Calu3 (cell line): ENCODE measurements around the gene PLK3. TPM values are rescaled to one million over a fixed set of nuclear protein-coding genes. Genes with fewer than 3 reads are reported as not detected.
"Not testable (repeated sequence)": the region's sequence is repeated elsewhere in the genome, so short reads cannot be mapped to it uniquely, and the experiment has no call there.

Experiments used
- BruUV-seq: library from RNA; stranded (reverse); fragments of 400-500 nt; replicated peaks from 2 replicates; lab custom pipeline; 2021; lab: Mats Ljungman, UMichigan
- CTCF ChIA-PET: fragments of 300-600 bp; sonication (Branson Sonifier 250); formaldehyde crosslinking; loops from one replicate; lab custom pipeline; 2022; ENCODE audit warnings: antibody characterized with exemption; lab: Charles Lee
- DNase-seq: peaks from one replicate; pipeline ENCODE4 v3.0.0; 2022
- H3K27ac Mint-ChIP-seq: one replicate; pipeline ENCODE4 v1.8.0; 2022; ENCODE audit warnings: mixed read lengths; ENCODE audit not compliant: unreplicated experiment
- H3K27me3 Mint-ChIP-seq: one replicate; pipeline ENCODE4 v1.8.0; 2022; ENCODE audit warnings: mixed read lengths; ENCODE audit not compliant: unreplicated experiment
- H3K36me3 Mint-ChIP-seq: one replicate; pipeline ENCODE4 v1.8.0; 2022; ENCODE audit warnings: mild to moderate bottlenecking, moderate library complexity, mixed read lengths; ENCODE audit not compliant: insufficient read depth, unreplicated experiment
- H3K4me1 Mint-ChIP-seq: one replicate; pipeline ENCODE4 v1.8.0; 2022; ENCODE audit warnings: mild to moderate bottlenecking, low read depth, mixed read lengths; ENCODE audit not compliant: unreplicated experiment
- H3K4me3 Mint-ChIP-seq: one replicate; pipeline ENCODE4 v1.8.0; 2022; ENCODE audit warnings: mild to moderate bottlenecking, low read depth, moderate library complexity, mixed read lengths; ENCODE audit not compliant: unreplicated experiment
- H3K9me3 Mint-ChIP-seq: one replicate; pipeline ENCODE4 v1.8.0; 2022; ENCODE audit warnings: low read depth, mixed read lengths; ENCODE audit not compliant: unreplicated experiment
- intact Hi-C: fragments of 100-400 bp; cut with micrococcal nuclease; formaldehyde crosslinking; loops from one replicate; pipeline ENCODE4 v1.10.0; 2022; ENCODE audit not compliant: unreplicated experiment
- total RNA-seq: library from RNA; stranded (reverse); gene quantifications from 2 replicates; pipeline ENCODE4 v1.2.3, GENCODE V29; 2022
- TF ChIP-seq, protein P1 (sequence below): fragments of 200-600 bp; IDR thresholded peaks from one replicate; pipeline ENCODE4 v1.8.0; 2022; ENCODE audit warnings: antibody characterized with exemption; ENCODE audit not compliant: unreplicated experiment

Gene PLK3
- total RNA-seq, 1 experiment from 2014 or later: 15.6 TPM

DNA sequence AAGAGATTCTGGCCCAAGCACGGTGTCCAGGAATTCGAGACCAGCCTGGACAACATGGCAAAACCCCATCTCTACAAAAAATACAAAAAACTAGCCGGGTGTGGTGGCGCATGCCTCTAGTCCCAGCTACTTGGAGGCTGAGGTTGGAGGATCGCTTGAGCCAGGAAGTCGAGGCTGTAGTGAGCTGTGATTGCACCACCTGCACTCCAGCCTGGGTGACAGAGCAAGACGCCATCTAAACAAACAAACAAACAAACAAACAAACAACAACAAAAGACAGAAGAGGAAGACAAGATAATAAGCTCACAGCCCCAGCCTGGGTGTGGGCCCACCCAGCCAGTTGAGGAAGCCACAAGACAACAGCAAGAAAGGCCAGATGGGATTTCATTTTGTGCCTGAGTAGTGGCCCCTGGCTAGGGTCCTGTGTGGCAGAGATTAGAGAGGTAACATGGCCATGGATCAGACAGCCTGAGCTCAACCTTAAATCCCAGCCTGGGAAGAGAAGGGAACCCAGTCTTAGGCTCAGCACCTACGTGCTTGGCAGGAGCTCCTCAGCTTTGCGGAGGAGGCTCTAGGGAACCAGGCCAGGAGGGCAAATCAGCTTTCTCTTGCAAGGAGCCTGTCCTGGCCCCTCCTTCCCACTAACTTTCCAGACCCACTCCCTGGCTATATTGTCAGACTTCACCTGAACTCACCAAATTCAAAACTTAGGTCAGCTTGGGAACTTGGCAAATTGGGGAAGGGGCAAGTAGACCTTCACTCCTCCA lies 7.3 kb upstream of the PLK3 start:
- H3K27ac Mint-ChIP-seq: no peak overlapping the region

DNA sequence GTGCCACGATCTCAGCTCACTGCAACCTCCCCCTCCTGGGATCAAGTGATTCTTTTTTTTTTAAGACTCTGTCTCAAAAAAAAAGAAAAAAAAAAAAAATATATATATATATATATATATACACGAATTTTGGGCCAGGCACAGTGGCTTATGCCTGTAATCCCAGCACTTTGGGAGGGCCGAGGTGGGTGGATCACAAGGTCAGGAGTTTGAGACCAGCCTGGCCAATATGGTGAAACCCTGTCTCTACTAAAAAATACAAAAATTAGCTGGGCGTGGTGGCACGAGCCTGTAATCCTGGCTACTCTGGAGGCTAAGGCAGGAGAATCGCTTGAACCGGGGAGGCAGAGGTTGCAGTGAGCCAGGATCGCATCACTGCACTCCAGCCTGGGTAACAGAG lies 2.3 kb upstream of the PLK3 start:
- H3K27me3 Mint-ChIP-seq, H3K4me3 Mint-ChIP-seq, H3K9me3 Mint-ChIP-seq, CTCF ChIA-PET, DNase-seq, H3K27ac Mint-ChIP-seq, BruUV-seq, intact Hi-C loops: not testable (repeated sequence)
- peaks cover 40% of the 10 kb centered on the region for H3K36me3 Mint-ChIP-seq
- H3K4me1 Mint-ChIP-seq: peaks cover 24% of the 10 kb centered on the region

More for the DNA sequence above, 7.3 kb upstream of the PLK3 start:
- no peak overlapping the region for H3K4me3 Mint-ChIP-seq
- CTCF ChIA-PET: interaction anchor here (0.6 to 3.3 kb wide), 4 partner anchors 50 to 511 kb away, joined by 3 to 13 read pairs (median 3); partner anchors contain the start of genes EIF2B3, HECTD3, PTCH2 and UROD
- TF ChIP-seq, protein P1, sequence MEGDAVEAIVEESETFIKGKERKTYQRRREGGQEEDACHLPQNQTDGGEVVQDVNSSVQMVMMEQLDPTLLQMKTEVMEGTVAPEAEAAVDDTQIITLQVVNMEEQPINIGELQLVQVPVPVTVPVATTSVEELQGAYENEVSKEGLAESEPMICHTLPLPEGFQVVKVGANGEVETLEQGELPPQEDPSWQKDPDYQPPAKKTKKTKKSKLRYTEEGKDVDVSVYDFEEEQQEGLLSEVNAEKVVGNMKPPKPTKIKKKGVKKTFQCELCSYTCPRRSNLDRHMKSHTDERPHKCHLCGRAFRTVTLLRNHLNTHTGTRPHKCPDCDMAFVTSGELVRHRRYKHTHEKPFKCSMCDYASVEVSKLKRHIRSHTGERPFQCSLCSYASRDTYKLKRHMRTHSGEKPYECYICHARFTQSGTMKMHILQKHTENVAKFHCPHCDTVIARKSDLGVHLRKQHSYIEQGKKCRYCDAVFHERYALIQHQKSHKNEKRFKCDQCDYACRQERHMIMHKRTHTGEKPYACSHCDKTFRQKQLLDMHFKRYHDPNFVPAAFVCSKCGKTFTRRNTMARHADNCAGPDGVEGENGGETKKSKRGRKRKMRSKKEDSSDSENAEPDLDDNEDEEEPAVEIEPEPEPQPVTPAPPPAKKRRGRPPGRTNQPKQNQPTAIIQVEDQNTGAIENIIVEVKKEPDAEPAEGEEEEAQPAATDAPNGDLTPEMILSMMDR: no peak
- H3K27me3 Mint-ChIP-seq: no peaks in the 10 kb centered on the region
- no peaks in the 10 kb centered on the region for H3K36me3 Mint-ChIP-seq
- H3K4me1 Mint-ChIP-seq: peaks cover 8% of the 10 kb centered on the region
- no TSS peak for BruUV-seq
- intact Hi-C loops: loop anchor here (5.0 kb wide), 2 partner anchors 219 to 509 kb away; partner anchors contain the start of genes HECTD3 and UROD
- no peak for DNase-seq
- H3K9me3 Mint-ChIP-seq: no peaks in the 10 kb centered on the region

DNA sequence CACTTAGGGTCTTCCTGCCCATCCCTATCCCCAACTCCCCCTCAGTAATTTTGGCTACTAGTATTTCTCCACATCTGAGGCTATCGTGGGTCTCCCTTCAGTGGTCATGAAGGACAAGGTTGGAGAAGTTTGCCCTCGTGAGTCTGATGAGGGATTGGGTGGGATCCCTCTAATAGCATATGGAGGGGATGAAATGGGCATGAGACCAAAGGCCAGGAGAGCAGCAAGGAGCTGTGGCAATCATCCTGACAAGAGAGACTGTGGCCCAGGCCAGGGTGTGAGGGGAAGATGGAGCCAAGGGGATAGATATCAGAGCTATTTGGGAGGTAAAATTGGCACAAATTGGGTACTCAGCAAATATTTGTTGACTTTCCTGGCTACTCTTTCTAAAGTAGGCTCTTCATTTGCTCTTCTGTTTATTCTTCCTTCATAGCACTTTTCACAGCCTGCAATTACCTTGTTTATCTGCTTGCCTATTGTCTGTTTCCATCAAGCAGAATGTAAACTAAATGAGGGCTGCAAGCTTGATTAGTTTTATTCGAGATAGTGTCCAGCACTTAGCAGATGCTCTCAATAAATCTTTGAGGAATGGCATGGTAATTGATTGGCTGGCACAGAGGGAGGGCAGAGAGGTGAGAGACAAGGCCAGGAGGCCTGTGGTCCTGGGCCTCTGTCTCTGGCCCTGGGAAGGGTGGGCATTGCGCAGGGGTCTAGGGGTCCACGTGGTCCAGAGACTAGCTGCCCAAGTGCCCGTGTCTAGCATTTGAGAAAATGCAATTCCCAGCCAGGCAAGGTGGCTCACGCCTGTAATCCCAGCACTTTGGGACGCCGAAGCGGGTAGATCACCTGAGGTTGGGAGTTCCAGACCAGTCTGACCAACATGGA lies 1.5 kb upstream of the PLK3 start:
- no TSS peak for BruUV-seq
- H3K4me3 Mint-ChIP-seq: no peak overlapping the region
- H3K9me3 Mint-ChIP-seq: no peaks in the 10 kb centered on the region
- peaks cover 46% of the 10 kb centered on the region for H3K36me3 Mint-ChIP-seq
- no peaks in the 10 kb centered on the region for H3K27me3 Mint-ChIP-seq
- TF ChIP-seq, protein P1: no peak
- peak overlapping the region; percentile 85 for H3K27ac Mint-ChIP-seq
- intact Hi-C loops: no loop called here
- DNase-seq: no peak
- H3K4me1 Mint-ChIP-seq: peaks cover 26% of the 10 kb centered on the region
- CTCF ChIA-PET: interaction anchor here (0.7 kb wide), 2 partner anchors 23 to 845 kb away, joined by 3 read pairs; no protein-coding TSS in a partner anchor

DNA sequence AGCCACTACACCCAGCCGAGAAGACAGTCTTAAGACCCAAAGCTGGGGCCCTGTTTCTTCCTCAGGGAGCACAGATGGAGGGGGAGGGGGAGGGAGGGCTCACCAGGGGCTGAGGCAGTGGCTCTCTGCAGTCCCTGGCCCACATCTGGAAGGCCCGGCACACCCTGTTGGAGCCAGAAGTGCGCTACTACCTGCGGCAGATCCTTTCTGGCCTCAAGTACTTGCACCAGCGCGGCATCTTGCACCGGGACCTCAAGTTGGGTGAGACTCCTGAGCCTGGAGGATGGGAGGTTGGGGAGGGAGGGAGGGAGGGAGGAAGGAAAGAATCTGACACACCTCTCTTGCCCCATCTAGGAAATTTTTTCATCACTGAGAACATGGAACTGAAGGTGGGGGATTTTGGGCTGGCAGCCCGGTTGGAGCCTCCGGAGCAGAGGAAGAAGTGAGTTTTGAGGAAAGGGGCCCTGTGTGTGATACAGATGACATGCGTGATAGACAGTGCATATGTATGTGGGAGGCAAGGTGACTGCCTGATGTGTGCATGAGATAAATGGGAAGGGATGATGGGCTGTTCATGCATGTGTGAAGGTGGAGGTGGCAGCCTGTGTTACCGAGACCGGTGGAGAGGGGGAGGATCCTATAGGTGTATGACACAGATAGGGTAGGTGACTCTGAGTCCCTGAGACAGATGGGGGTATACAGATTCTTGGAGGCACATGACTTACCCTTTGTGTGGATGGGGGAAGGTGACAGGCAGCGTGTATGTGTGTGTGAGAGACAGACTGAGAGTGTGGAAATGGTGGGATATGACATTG lies 1.5 kb downstream of the PLK3 start:
- Mint-ChIP-seq H3K27me3 (no peaks in the 10 kb centered on the region), H3K36me3 (peaks cover 69% of the 10 kb centered on the region), H3K27ac (peak overlapping the region; percentile 74), H3K9me3 (no peaks in the 10 kb centered on the region), H3K4me3 (peak overlapping the region; percentile 77), H3K4me1 (peaks cover 26% of the 10 kb centered on the region)
- CTCF ChIA-PET: no interaction called here
- BruUV-seq: no TSS peak
- DNase-seq: no peak
- TF ChIP-seq, protein P1: no peak
- intact Hi-C loops: no loop called here
